Fibroblast of the aortic adventitia (primary cell): ENCODE results near the gene BAG5. TPM values are rescaled to one million over a fixed set of nuclear protein-coding genes. Genes with fewer than 3 reads are reported as not detected.

ENCODE experiments used
- DNase-seq: peaks from one replicate; pipeline ENCODE4 v3.0.0-alpha.2; 2010; ENCODE audit warnings: low read depth
- H3K4me3 ChIP-seq: 2 replicates; pipeline ENCODE4 v1.5.1; 2011; ENCODE audit warnings: low read depth, mild to moderate bottlenecking, control low read depth, low read length, moderate library complexity
- CTCF ChIP-seq: IDR thresholded peaks from 2 replicates; pipeline ENCODE4 v1.5.1; 2011; ENCODE audit warnings: mild to moderate bottlenecking, low read length, control low read depth, inconsistent platforms; ENCODE audit not compliant: insufficient read depth
- total RNA-seq: library from RNA; depleted of rRNA; stranded (reverse); fragments of >200 nt; gene quantifications from 2 replicates; pipeline ENCODE4 v1.2.3, GENCODE V29; 2012; ENCODE audit warnings: low replicate concordance

Gene BAG5
- total RNA-seq, 1 donor, result 37.9 TPM

GRCh38 chr14:103550451-103551337 lies 11.8 kb downstream of the BAG5 start:
- DNase-seq, result no peak
- H3K4me3 ChIP-seq, result no peak overlapping the region
- no peak for TF ChIP-seq CTCF

GRCh38 chr14:103549361-103550311 lies 12.8 kb downstream of the BAG5 start:
- H3K4me3 ChIP-seq, result no peak overlapping the region
- no peak for DNase-seq
- no peak for TF ChIP-seq CTCF

GRCh38 chr14:103548463-103549351 lies 13.8 kb downstream of the BAG5 start:
- H3K4me3 ChIP-seq, result no peak overlapping the region
- TF ChIP-seq CTCF, result no peak
- DNase-seq, result no peak

GRCh38 chr14:103547941-103548462 lies 14.5 kb downstream of the BAG5 start:
- H3K4me3 ChIP-seq, result no peak overlapping the region
- DNase-seq, result no peak
- no peak for TF ChIP-seq CTCF

- H3K4me3 ChIP-seq, result no peak overlapping the region
- TF ChIP-seq CTCF, result no peak
- no peak for DNase-seq
Observed at GRCh38 chr14:103547455-103547940, 15.0 kb downstream of the BAG5 start.
